ENCODE measurements around the gene PCP4L1.

The PCP4L1 gene

DNA sequence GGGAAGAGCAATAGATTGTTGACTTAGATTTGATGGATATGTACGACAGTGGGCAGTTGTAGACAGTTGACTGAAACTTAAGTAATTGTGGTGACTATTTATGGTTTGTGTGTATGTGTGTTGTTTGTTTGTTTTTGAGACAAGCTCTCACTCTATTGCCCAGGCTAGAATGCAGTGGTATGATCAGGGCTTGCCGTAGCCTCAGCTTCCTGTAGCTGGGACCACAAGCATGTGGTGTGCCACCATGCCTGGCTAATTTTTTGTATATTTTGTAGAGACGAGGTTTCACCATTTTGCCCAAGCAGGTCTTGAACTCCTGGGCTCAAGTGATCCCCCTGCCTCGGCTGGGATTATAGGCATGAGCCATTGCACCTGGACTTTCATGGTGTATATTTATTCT, 65.5 kb downstream of the PCP4L1 start:
- no peak for FAIRE-seq

- FAIRE-seq, result no peak
These were observed 71.8 kb downstream of the PCP4L1 start for GRCh38 chr1:161330346-161330745.

- no peak for FAIRE-seq
These were observed 74.6 kb downstream of the PCP4L1 start for GRCh38 chr1:161333166-161333565.
